Stomach (tissue), 19 donors: ENCODE measurements around the gene NCKAP1. TPM values are rescaled to one million over a fixed set of nuclear protein-coding genes. Genes with fewer than 3 reads are reported as not detected.
A peak's percentile ranks its signal among the peaks of the same experiment; 100 is the strongest.

ENCODE experiments used
- DNase-seq, 2 donors: peaks; one replicate each; pipeline versions ENCODE4 v3.0.0 to v3.0.0-alpha.2; 2013 to 2019
- H3K27ac ChIP-seq, 5 donors: fragments of 200-600 bp in 4 of 5; sonication (generic) in 4 of 5; one replicate each; pipeline ENCODE4 v1.5.1; 2013 to 2019; ENCODE audit warnings: mild to moderate bottlenecking in 1 of 5, moderate library complexity in 1 of 5
- H3K27me3 ChIP-seq, 3 donors: fragments of 200-600 bp; sonication (generic); one replicate each; pipeline ENCODE4 v1.5.1; 2017 to 2019; ENCODE audit warnings: mixed run types in 1 of 3
- H3K36me3 ChIP-seq, 4 donors: fragments of 200-600 bp; sonication (generic); 1 replicate in 3 of 4; 2 replicates in 1 of 4; pipeline ENCODE4 v1.5.1; 2016 to 2019
- H3K4me1 ChIP-seq, 4 donors: fragments of 200-600 bp; sonication (generic); one replicate each; pipeline ENCODE4 v1.5.1; 2016 to 2019
- H3K4me3 ChIP-seq, 4 donors: fragments of 200-600 bp; sonication (generic) in 3 of 4; one replicate each; pipeline ENCODE4 v1.5.1; 2016 to 2019; ENCODE audit warnings: mild to moderate bottlenecking in 1 of 4
- H3K9me3 ChIP-seq, 4 donors: fragments of 200-600 bp; sonication (generic); one replicate each; pipeline ENCODE4 v1.5.1; 2016 to 2019
- CTCF ChIP-seq, 7 experiments: fragments of 450-650 bp in 4 of 7; fragments of 200-600 bp in 3 of 7; sonication (generic) in 3 of 7; IDR thresholded peaks; one replicate each; pipeline ENCODE4 v1.5.1; 2016 to 2019; ENCODE audit warnings: antibody characterized with exemption in 7 of 7, control low read depth in 2 of 7, mild to moderate bottlenecking in 1 of 7
- EP300 ChIP-seq: sonication (generic); formaldehyde crosslinking; IDR thresholded peaks from one replicate; pipeline ENCODE4 v1.6.1; 2017; ENCODE audit warnings: antibody characterized with exemption
- POLR2A ChIP-seq, 4 donors: fragments of 450-650 bp; IDR thresholded peaks; one replicate each; pipeline ENCODE4 v1.6.1; 2016; ENCODE audit warnings: antibody characterized with exemption in 4 of 4, control low read depth in 2 of 4, mild to moderate bottlenecking in 1 of 4, moderate library complexity in 1 of 4
- POLR2AphosphoS5 ChIP-seq, 3 donors: sonication (generic); formaldehyde crosslinking; IDR thresholded peaks; one replicate each; pipeline ENCODE4 v1.6.1; 2016; ENCODE audit warnings: antibody characterized with exemption in 3 of 3
- WGBS, 5 donors: extraction: QIAGEN DNeasy Blood & Tissue Kit in 3 of 5; methylation state at CpG; one replicate each; pipeline versions ENCODE4 v1.1.5 to v1.1.7; 2013 to 2018; 5-methylcytosine and 5-hydroxymethylcytosine counted together
- intact Hi-C: fragments of 100-400 bp; cut with DNase I; formaldehyde crosslinking; loops from one replicate; pipeline ENCODE4 v1.15.1; 2023; ENCODE audit warnings: low total_unique reads
- long read RNA-seq, 10 donors: transcript quantifications; one replicate each; lab custom pipeline, GENCODE V29; 2026
- polyA plus RNA-seq, 3 donors: library from polyadenylated mRNA; stranded (reverse); fragments of 200-250 nt; gene quantifications; one replicate each; pipeline ENCODE4 v1.2.3, GENCODE V29; 2013
- total RNA-seq, 5 donors: library from RNA; depleted of rRNA; stranded (reverse); fragments of >200 nt; gene quantifications; one replicate each; pipeline versions ENCODE4 v1.1.0 to v1.2.3, GENCODE V29; 2014 to 2016
- donor health status: healthy with polysubstance abuse.
- donor health status: Bipolar disorder and iron deficiency.
- donor health status: healthy.

The NCKAP1 gene
- total RNA-seq (100 to 1,000 TPM in 3 of 5 donors, 10 to 100 TPM in 2; 13.0 to 262 (median 100) TPM), polyA plus RNA-seq (10 to 100 TPM; 41.5 to 43.7 (median 43.7) TPM)
- long read RNA-seq, donor 1, full-length matches to known transcripts: 3 of 14 reads
- long read RNA-seq, donor 1, partial matches to known transcripts: 11 of 14 reads
- long read RNA-seq, donor 1, other reads (novel, unspliced or antisense): 0 of 14 reads
- long read RNA-seq, donor 2, full-length matches to known transcripts: 9 of 14 reads
- long read RNA-seq, donor 2, partial matches to known transcripts: 5 of 14 reads
- long read RNA-seq, donor 2, other reads (novel, unspliced or antisense): 0 of 14 reads
- long read RNA-seq, donor 3, full-length matches to known transcripts: 4 of 4 reads
- long read RNA-seq, donor 3, partial matches to known transcripts: 0 of 4 reads
- long read RNA-seq, donor 3, other reads (novel, unspliced or antisense): 0 of 4 reads
- long read RNA-seq, donor 4: 0 reads
- long read RNA-seq, donor 5, full-length matches to known transcripts: 7 of 22 reads
- long read RNA-seq, donor 5, partial matches to known transcripts: 15 of 22 reads
- long read RNA-seq, donor 5, other reads (novel, unspliced or antisense): 0 of 22 reads
- long read RNA-seq, donor 6: 0 reads
- long read RNA-seq, donor 7, full-length matches to known transcripts: 9 of 9 reads
- long read RNA-seq, donor 7, partial matches to known transcripts: 0 of 9 reads
- long read RNA-seq, donor 7, other reads (novel, unspliced or antisense): 0 of 9 reads
- long read RNA-seq, donor 8, full-length matches to known transcripts: 10 of 16 reads
- long read RNA-seq, donor 8, partial matches to known transcripts: 6 of 16 reads
- long read RNA-seq, donor 8, other reads (novel, unspliced or antisense): 0 of 16 reads
- long read RNA-seq, donor 9, full-length matches to known transcripts: 4 of 21 reads
- long read RNA-seq, donor 9, partial matches to known transcripts: 17 of 21 reads
- long read RNA-seq, donor 9, other reads (novel, unspliced or antisense): 0 of 21 reads
- long read RNA-seq, donor 10, full-length matches to known transcripts: 9 of 9 reads
- long read RNA-seq, donor 10, partial matches to known transcripts: 0 of 9 reads
- long read RNA-seq, donor 10, other reads (novel, unspliced or antisense): 0 of 9 reads

GRCh38 chr2:183038341-183039300 lies at the start of gene NCKAP1:
NCKAP1 (minus strand) TSS chr2:183038457; CDS start chr2:183038099, 358 bp downstream.
- intact Hi-C loops: no loop called here
- H3K36me3 ChIP-seq: no peaks in the 10 kb centered on the region
- no peak for TF ChIP-seq EP300
- TF ChIP-seq POLR2A (IDR thresholded peaks at IDR 0.05): no peak
- TF ChIP-seq POLR2AphosphoS5 (IDR thresholded peaks at IDR 0.05): peak in 2 of 3 donors; percentile 60 to 77
- peak in 5 of 7 experiments; percentile 37 to 100 (median 96) for TF ChIP-seq CTCF (IDR thresholded peaks at IDR 0.05)
- WGBS, 5 donors: 1 to 6% (median 1%) methylated on average over 24 to 68 of the region's 68 CpGs
- H3K4me1 ChIP-seq: peaks cover 19 to 44% (median 30%) of the 10 kb centered on the region in 4 donors
- peak within 1 kb of the TSS; percentile 65 to 89 (median 80) for H3K4me3 ChIP-seq
- peak within 1 kb of the TSS; percentile 97 to 100 (median 99) for H3K27ac ChIP-seq
- peak; percentile 94 to 97 for DNase-seq
- H3K27me3 ChIP-seq: peaks cover 0 to 12% (median 3%) of the 10 kb centered on the region in 3 donors
- H3K9me3 ChIP-seq: no peaks in the 10 kb centered on the region

GRCh38 chr2:183081911-183082310 lies 43.7 kb upstream of the NCKAP1 start:
- H3K27ac ChIP-seq: no peak overlapping the region
- WGBS, 5 donors: 8 to 33% (median 28%) methylated on average over 1 of the region's 1 CpG
- peaks cover 6 to 35% (median 15%) of the 10 kb centered on the region in 4 donors for H3K4me1 ChIP-seq
- TF ChIP-seq EP300 (no peak), POLR2A (IDR thresholded peaks at IDR 0.05) (no peak), CTCF (IDR thresholded peaks at IDR 0.05) (no peak), POLR2AphosphoS5 (IDR thresholded peaks at IDR 0.05) (no peak)
- H3K27me3 ChIP-seq: no peaks in the 10 kb centered on the region
- DNase-seq: no peak
- intact Hi-C loops: no loop called here
- H3K36me3 ChIP-seq: no peaks in the 10 kb centered on the region
- no peak overlapping the region for H3K4me3 ChIP-seq
- H3K9me3 ChIP-seq: no peaks in the 10 kb centered on the region

GRCh38 chr2:183079139-183079775 lies 41.0 kb upstream of the NCKAP1 start:
- Histone ChIP-seq H3K27me3 (no peaks in the 10 kb centered on the region), H3K27ac (peak overlapping the region; percentile 84 to 90 (median 87)), H3K4me3 (peak overlapping the region; percentile 54 to 72 (median 66)), H3K4me1 (peaks cover 6 to 35% (median 17%) of the 10 kb centered on the region in 4 donors), H3K36me3 (no peaks in the 10 kb centered on the region), H3K9me3 (no peaks in the 10 kb centered on the region)
- peak in 1 of 2 donors; percentile 41 for DNase-seq
- intact Hi-C loops: no loop called here
- no peak for TF ChIP-seq POLR2A (IDR thresholded peaks at IDR 0.05)
- no peak for TF ChIP-seq EP300
- no peak for TF ChIP-seq POLR2AphosphoS5 (IDR thresholded peaks at IDR 0.05)
- TF ChIP-seq CTCF (IDR thresholded peaks at IDR 0.05): no peak
- 11 to 23% (median 13%) methylated on average over 13 of the region's 13 CpGs for WGBS, 5 donors
